H9 (cell line): ENCODE measurements around the gene TSPAN3. TPM values are rescaled to one million over a fixed set of nuclear protein-coding genes. Genes with fewer than 3 reads are reported as not detected.

ENCODE experiments used
- DNase-seq: peaks from one replicate; pipeline ENCODE4 v3.0.0-alpha.2; 2017
- H2AFZ ChIP-seq: one replicate; pipeline ENCODE4 v1.6.1; 2013; ENCODE audit warnings: mild to moderate bottlenecking, low read length, control low read depth, moderate library complexity
- H2AK5ac ChIP-seq: 2 replicates; pipeline ENCODE4 v1.6.1; 2013; ENCODE audit warnings: low read length, control low read depth, mixed read lengths; ENCODE audit not compliant: insufficient read length
- H2BK120ac ChIP-seq: one replicate; pipeline ENCODE4 v1.6.1; 2013; ENCODE audit warnings: low read depth, mild to moderate bottlenecking, low read length, control low read depth, inconsistent platforms; ENCODE audit not compliant: poor library complexity, severe bottlenecking
- H2BK12ac ChIP-seq: 2 replicates; pipeline ENCODE4 v1.6.1; 2013; ENCODE audit warnings: low read length, control low read depth, mixed read lengths, low read depth; ENCODE audit not compliant: insufficient read length
- H2BK15ac ChIP-seq: 2 replicates; pipeline ENCODE4 v1.6.1; 2013; ENCODE audit warnings: low read depth, low read length, control low read depth
- H2BK20ac ChIP-seq: one replicate; pipeline ENCODE4 v1.6.1; 2013; ENCODE audit warnings: low read depth, mild to moderate bottlenecking, low read length, control low read depth, inconsistent platforms; ENCODE audit not compliant: poor library complexity, severe bottlenecking
- H2BK5ac ChIP-seq: 2 replicates; pipeline ENCODE4 v1.6.1; 2013; ENCODE audit warnings: low read length, control low read depth, mixed read lengths; ENCODE audit not compliant: insufficient read length
- H3K14ac ChIP-seq: 2 replicates; pipeline ENCODE4 v1.6.1; 2013; ENCODE audit warnings: low read length, control low read depth; ENCODE audit not compliant: insufficient read depth
- H3K18ac ChIP-seq: 2 replicates; pipeline ENCODE4 v1.6.1; 2013; ENCODE audit warnings: low read depth, mild to moderate bottlenecking, mixed read lengths, low read length, control low read depth; ENCODE audit not compliant: insufficient read length
- H3K23ac ChIP-seq: 2 replicates; pipeline ENCODE4 v1.6.1; 2013; ENCODE audit warnings: low read length, control low read depth, mixed read lengths, low read depth; ENCODE audit not compliant: insufficient read length
- H3K23me2 ChIP-seq: 2 replicates; pipeline ENCODE4 v1.6.1; 2013; ENCODE audit warnings: low read depth, mild to moderate bottlenecking, mixed read lengths, low read length, control low read depth; ENCODE audit not compliant: insufficient read length, poor library complexity, severe bottlenecking
- H3K27ac ChIP-seq: 2 replicates; pipeline ENCODE4 v1.5.1; 2013; ENCODE audit warnings: low read length, control low read depth, mixed read lengths, low read depth; ENCODE audit not compliant: insufficient read length
- H3K27me3 ChIP-seq: 2 replicates; pipeline ENCODE4 v1.6.1; 2013; ENCODE audit warnings: low read length, control low read depth, inconsistent platforms; ENCODE audit not compliant: insufficient read depth
- H3K4ac ChIP-seq: 2 replicates; pipeline ENCODE4 v1.6.1; 2013; ENCODE audit warnings: low read depth, mild to moderate bottlenecking, control low read depth, inconsistent platforms, low read length, moderate library complexity
- H3K4me1 ChIP-seq: 2 replicates; pipeline ENCODE4 v1.6.1; 2013; ENCODE audit warnings: low read length, control low read depth, inconsistent platforms; ENCODE audit not compliant: insufficient read depth
- H3K4me2 ChIP-seq: 2 replicates; pipeline ENCODE4 v1.6.1; 2013; ENCODE audit warnings: low read length, control low read depth, mixed read lengths; ENCODE audit not compliant: insufficient read length, insufficient read depth
- H3K56ac ChIP-seq: 2 replicates; pipeline ENCODE4 v1.6.1; 2013; ENCODE audit warnings: low read depth, mild to moderate bottlenecking, mixed read lengths, low read length, control low read depth; ENCODE audit not compliant: insufficient read length
- H3K79me1 ChIP-seq: 2 replicates; pipeline ENCODE4 v1.6.1; 2013; ENCODE audit warnings: low read depth, mild to moderate bottlenecking, moderate library complexity, low read length, control low read depth, inconsistent platforms; ENCODE audit not compliant: insufficient read depth, poor library complexity, severe bottlenecking
- H3K79me2 ChIP-seq: 2 replicates; pipeline ENCODE4 v1.6.1; 2013; ENCODE audit warnings: low read length, control low read depth, inconsistent platforms; ENCODE audit not compliant: insufficient read depth
- H3K9ac ChIP-seq: 2 replicates; pipeline ENCODE4 v1.6.1; 2013; ENCODE audit warnings: low read length, control low read depth, mixed read lengths; ENCODE audit not compliant: insufficient read length; ENCODE audit errors: extremely low read depth
- H3K9me3 ChIP-seq: one replicate; pipeline ENCODE4 v1.6.1; 2013; ENCODE audit warnings: low read depth, low read length, inconsistent platforms; ENCODE audit not compliant: control insufficient read depth
- H3T11ph ChIP-seq: one replicate; pipeline ENCODE4 v1.6.1; 2013; ENCODE audit warnings: mild to moderate bottlenecking, low read length, control low read depth, inconsistent platforms
- H4K20me1 ChIP-seq: one replicate; pipeline ENCODE4 v1.6.1; 2013; ENCODE audit not compliant: control insufficient read depth, insufficient read length, insufficient read depth
- H4K5ac ChIP-seq: 2 replicates; pipeline ENCODE4 v1.6.1; 2013; ENCODE audit warnings: low read depth, mild to moderate bottlenecking, mixed read lengths, low read length, control low read depth; ENCODE audit not compliant: insufficient read length
- H4K8ac ChIP-seq: replicated peaks from 2 replicates; pipeline ENCODE4 v1.6.1; 2013; ENCODE audit warnings: low read length, control low read depth, mixed read lengths, low read depth; ENCODE audit not compliant: insufficient read length
- H4K91ac ChIP-seq: 2 replicates; pipeline ENCODE4 v1.6.1; 2013; ENCODE audit warnings: low read depth, mild to moderate bottlenecking, moderate library complexity, mixed read lengths, low read length, control low read depth; ENCODE audit not compliant: insufficient read length
- H3K27ac Mint-ChIP-seq, 3 experiments: 2 replicates in 2 of 3; 3 replicates in 1 of 3; pipeline ENCODE4 v1.8.0; 2020 to 2021; ENCODE audit warnings: mixed read lengths in 3 of 3, mild to moderate bottlenecking in 1 of 3, moderate library complexity in 1 of 3
- H3K27me3 Mint-ChIP-seq: 2 replicates; pipeline ENCODE4 v1.8.0; 2021; ENCODE audit warnings: low read depth, mild to moderate bottlenecking, moderate library complexity, mixed read lengths
- H3K36me3 Mint-ChIP-seq, 3 experiments: 2 replicates in 2 of 3; 3 replicates in 1 of 3; pipeline ENCODE4 v1.8.0; 2020 to 2021; ENCODE audit warnings: low read depth in 3 of 3, mixed read lengths in 3 of 3; ENCODE audit not compliant: insufficient read depth in 1 of 3
- H3K4me1 Mint-ChIP-seq, 2 experiments: 2 replicates each; pipeline ENCODE4 v1.8.0; 2020; ENCODE audit warnings: mixed read lengths in 2 of 2
- H3K4me3 Mint-ChIP-seq, 2 experiments: 2 replicates in 1 of 2; 3 replicates in 1 of 2; pipeline ENCODE4 v1.8.0; 2020 to 2021; ENCODE audit warnings: mild to moderate bottlenecking in 2 of 2, mixed read lengths in 2 of 2, moderate library complexity in 1 of 2
- H3K9me3 Mint-ChIP-seq, 2 experiments: 2 replicates in 1 of 2; 3 replicates in 1 of 2; pipeline ENCODE4 v1.8.0; 2020; ENCODE audit warnings: mild to moderate bottlenecking in 2 of 2, mixed read lengths in 2 of 2, moderate library complexity in 1 of 2
- WGBS: extraction: QIAGEN DNeasy Blood & Tissue Kit; methylation state at CpG from one replicate; pipeline ENCODE4 v1.1.7; 2013; ENCODE audit warnings: missing lambda C conversion rate, low lambda C conversion rate, mixed read lengths; ENCODE audit not compliant: insufficient read length; ENCODE audit errors: extremely low coverage; 5-methylcytosine and 5-hydroxymethylcytosine counted together
- total RNA-seq: library from RNA; stranded (reverse); gene quantifications from 2 replicates; pipeline ENCODE4 v1.2.1, GENCODE V29; 2021
- TF ChIP-seq, protein P1 (sequence below): fragments of 200-600 bp; sonication (generic); conservative IDR thresholded peaks from 3 replicates; pipeline ENCODE4 v1.8.0; 2021; ENCODE audit warnings: antibody characterized with exemption, mild to moderate bottlenecking

The TSPAN3 gene
- total RNA-seq, 1 experiment from 2014 or later, result 117 TPM

DNA sequence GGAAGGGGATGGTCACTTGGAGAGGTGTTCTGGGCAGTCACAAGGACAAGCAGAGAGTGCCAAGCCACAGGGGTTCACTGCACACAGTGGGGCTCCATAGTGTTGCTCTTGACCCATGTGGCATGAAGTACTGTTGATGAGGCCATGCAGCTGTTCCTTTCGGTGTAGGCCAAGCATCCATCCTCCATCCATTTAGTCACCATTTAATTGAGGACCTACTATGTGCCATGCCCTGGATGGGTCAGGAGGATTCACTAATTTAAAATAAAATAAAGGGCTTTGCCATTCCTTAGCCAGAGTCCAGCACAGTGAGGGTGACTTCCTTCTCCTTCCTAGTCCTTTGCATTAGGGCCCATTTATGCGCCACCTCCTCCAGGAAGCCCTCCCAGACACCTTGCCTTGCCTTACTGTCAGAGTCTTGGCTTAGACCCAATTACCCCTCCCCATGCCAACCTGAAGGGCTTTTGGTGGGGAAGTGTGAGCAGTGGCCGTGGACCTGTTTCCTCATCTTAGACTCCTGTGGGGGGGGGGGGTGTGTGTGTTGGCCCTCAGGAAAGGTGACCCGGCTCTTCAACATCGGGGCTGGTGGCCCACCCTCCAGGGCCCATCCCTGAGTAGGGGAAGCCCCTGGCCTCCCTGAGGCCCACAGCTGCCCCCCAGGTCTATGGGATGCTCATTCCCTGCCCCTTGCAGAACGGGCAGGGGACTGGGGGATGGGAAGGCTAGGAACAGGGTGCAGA, 50.4 kb downstream of the TSPAN3 start:
- Mint-ChIP-seq H3K36me3 (no peaks in the 10 kb centered on the region; a peak in 1 of 7 replicates), H3K27ac (no peak overlapping the region), H3K27me3 (peaks cover 7% of the 10 kb centered on the region), H3K9me3 (no peaks in the 10 kb centered on the region), H3K4me1 (peaks cover 0 to 7% of the 10 kb centered on the region in 2 experiments; a peak in 2 of 4 replicates), H3K4me3 (no peak overlapping the region)
- TF ChIP-seq, protein P1, sequence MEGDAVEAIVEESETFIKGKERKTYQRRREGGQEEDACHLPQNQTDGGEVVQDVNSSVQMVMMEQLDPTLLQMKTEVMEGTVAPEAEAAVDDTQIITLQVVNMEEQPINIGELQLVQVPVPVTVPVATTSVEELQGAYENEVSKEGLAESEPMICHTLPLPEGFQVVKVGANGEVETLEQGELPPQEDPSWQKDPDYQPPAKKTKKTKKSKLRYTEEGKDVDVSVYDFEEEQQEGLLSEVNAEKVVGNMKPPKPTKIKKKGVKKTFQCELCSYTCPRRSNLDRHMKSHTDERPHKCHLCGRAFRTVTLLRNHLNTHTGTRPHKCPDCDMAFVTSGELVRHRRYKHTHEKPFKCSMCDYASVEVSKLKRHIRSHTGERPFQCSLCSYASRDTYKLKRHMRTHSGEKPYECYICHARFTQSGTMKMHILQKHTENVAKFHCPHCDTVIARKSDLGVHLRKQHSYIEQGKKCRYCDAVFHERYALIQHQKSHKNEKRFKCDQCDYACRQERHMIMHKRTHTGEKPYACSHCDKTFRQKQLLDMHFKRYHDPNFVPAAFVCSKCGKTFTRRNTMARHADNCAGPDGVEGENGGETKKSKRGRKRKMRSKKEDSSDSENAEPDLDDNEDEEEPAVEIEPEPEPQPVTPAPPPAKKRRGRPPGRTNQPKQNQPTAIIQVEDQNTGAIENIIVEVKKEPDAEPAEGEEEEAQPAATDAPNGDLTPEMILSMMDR, result no peak
- no peak overlapping the region for H4K8ac ChIP-seq
- no peak overlapping the region for H2BK15ac ChIP-seq
- H3K4me2 ChIP-seq, result no peak overlapping the region
- no peak overlapping the region for H3K27ac ChIP-seq
- H3K79me2 ChIP-seq, result no peaks in the 10 kb centered on the region
- H3K23me2 ChIP-seq, result no peaks in the 10 kb centered on the region
- H2AFZ ChIP-seq, result no peak overlapping the region
- no peak for DNase-seq
- no peak overlapping the region for H3K4ac ChIP-seq
- no peak overlapping the region; the same call in 1 of the 2 replicates for H3K14ac ChIP-seq
- H2AK5ac ChIP-seq, result no peak overlapping the region
- no CpG with 5 or more reads among the region's 6 CpGs for WGBS
- H3K79me1 ChIP-seq, result no peaks in the 10 kb centered on the region
- H3K4me1 ChIP-seq, result no peaks in the 10 kb centered on the region
- no peak overlapping the region for H4K91ac ChIP-seq
- H3K23ac ChIP-seq, result no peak overlapping the region
- H4K20me1 ChIP-seq, result no peaks in the 10 kb centered on the region
- no peak overlapping the region for H2BK120ac ChIP-seq
- H3T11ph ChIP-seq, result no peak overlapping the region
- no peak overlapping the region for H2BK20ac ChIP-seq
- H3K9me3 ChIP-seq, result no peaks in the 10 kb centered on the region
- H4K5ac ChIP-seq, result no peak overlapping the region
- no peak overlapping the region for H2BK12ac ChIP-seq
- H2BK5ac ChIP-seq, result no peak overlapping the region
- no peak overlapping the region for H3K9ac ChIP-seq
- no peaks in the 10 kb centered on the region for H3K27me3 ChIP-seq
- no peak overlapping the region for H3K18ac ChIP-seq
- H3K56ac ChIP-seq, result no peak overlapping the region
